GM12872 (cell line): ENCODE measurements around the gene P3H1.

Experiments
- TF ChIP-seq, protein P1 (sequence below): IDR thresholded peaks from 3 replicates; pipeline ENCODE4 v1.5.1; 2011; ENCODE audit warnings: low read depth, mild to moderate bottlenecking, low read length, moderate library complexity; ENCODE audit not compliant: insufficient read depth

P3H1 gene

DNA sequence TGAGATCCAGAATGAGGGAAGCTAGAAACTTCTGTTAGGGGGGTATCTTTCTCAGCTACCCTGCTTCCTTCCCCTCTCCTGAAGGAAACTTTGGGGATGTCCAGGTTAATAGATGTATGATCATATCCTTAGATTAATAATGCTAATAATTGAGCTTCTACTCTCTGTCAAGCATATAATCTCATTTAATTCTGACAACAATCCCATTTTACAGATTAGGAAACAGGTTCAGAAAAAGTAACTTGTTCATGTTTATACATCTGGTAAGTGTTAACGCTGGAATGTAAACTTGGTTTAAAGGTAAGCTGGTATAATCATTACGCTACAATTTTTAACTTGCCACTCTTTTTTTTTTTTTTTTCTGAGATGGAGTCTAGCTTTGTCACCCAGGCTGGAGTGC is 16.3 kb upstream of the P3H1 start:
- TF ChIP-seq, protein P1, sequence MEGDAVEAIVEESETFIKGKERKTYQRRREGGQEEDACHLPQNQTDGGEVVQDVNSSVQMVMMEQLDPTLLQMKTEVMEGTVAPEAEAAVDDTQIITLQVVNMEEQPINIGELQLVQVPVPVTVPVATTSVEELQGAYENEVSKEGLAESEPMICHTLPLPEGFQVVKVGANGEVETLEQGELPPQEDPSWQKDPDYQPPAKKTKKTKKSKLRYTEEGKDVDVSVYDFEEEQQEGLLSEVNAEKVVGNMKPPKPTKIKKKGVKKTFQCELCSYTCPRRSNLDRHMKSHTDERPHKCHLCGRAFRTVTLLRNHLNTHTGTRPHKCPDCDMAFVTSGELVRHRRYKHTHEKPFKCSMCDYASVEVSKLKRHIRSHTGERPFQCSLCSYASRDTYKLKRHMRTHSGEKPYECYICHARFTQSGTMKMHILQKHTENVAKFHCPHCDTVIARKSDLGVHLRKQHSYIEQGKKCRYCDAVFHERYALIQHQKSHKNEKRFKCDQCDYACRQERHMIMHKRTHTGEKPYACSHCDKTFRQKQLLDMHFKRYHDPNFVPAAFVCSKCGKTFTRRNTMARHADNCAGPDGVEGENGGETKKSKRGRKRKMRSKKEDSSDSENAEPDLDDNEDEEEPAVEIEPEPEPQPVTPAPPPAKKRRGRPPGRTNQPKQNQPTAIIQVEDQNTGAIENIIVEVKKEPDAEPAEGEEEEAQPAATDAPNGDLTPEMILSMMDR, result no peak

DNA sequence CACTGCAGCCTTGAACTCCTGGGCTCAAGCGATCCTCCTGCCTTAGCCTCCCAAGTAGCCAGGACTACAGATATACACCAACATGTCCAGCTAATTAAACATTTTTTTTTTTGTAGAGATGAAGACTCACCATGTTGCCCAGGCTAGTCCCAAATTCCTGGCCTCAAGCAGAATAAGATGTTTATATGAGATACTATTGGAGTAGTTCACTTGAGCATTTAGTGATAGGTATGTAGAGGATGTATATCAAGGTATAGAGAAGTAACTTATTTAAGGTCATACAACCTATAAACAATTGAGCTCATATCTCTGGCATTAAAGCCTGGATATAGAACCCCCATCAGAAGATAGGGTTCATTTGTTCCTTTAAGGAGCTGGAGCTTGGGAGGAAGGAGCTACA is 13.3 kb upstream of the P3H1 start:
- TF ChIP-seq, protein P1, result no peak

DNA sequence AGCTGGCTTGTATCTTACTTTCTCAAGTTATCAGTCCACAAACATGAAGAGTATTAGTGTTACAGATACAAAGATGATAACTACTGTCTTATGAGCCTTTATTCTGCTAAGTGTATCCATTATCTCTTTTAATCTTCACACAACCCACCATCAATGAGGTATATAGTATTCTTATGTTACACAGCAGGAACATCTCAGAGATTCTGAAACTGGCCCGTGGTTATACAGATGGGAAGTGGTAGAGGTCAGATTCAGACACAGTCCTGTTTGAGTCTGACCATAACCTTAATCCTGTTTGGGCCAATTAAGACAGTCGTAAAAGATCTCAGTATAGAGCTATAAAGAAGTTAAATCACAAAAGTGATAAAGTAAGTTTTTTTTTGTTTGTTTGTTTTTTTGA is 12.9 kb upstream of the P3H1 start:
- TF ChIP-seq, protein P1, result no peak

DNA sequence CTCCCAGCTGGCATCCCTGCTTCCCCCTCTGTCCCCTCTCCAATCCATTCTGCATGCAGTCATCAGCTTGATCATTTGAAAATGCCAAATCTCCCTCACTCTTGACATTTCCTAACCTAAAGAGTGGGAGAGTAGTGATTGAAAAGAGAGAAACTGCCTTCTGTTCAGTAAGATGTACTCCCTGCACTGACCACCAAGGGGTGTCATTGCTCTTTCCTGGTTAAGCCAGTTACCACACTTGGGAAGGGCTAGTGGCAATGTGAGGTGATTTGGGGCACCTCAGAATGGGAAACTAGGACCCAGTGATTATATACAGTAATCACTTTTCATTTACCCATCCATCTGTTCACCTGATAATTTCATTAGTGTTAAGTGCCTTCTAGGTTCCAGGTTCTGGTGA is 11.0 kb upstream of the P3H1 start:
- TF ChIP-seq, protein P1, result peak; percentile 72

DNA sequence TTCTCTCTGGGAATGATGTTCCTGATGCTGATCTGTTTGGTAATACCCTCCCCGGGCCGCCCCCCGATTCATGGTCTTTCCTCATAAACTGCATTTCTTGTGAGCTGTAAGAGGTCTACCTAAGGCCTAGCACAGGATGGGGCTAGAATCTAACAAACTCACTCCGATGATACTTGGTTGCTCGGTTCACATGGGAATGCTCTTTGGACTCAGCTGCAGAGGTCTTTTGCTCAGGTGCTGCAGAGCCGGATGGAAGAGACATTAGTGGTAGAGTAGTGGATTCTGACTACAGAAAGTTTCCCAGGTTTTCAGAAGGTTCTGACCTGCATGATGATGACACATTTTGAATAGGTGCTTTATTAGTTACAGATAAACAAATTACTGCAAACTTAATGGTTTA is 9.7 kb upstream of the P3H1 start:
- TF ChIP-seq, protein P1, result no peak

DNA sequence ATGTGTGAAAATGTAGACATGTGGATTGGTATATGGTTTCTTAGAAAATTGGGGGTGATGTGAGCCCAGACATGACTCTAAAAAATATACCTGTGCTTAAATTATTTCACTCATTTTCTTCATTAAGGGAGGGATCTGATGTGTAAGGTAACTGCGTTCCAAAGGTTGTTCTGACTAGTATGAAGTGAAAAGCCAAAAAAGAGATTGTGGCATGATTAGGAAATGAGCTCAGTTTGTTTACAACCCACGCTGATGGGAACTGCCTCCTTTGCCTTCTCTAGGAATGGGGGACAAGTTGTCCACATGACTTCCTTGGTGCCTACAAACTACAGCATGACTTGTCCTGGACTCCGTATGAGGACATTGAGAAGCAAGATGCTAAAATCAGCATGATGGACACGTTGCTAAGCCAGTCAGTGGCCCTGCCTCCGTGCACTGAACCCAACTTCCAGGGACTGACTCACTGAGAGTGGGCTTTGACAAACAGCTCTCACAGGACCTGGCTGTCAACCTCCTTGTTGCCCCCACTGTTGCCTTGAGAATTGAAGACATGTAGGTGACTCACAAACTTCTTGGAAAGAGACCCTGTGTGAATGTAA is 8.2 kb upstream of the P3H1 start:
- TF ChIP-seq, protein P1, result no peak

DNA sequence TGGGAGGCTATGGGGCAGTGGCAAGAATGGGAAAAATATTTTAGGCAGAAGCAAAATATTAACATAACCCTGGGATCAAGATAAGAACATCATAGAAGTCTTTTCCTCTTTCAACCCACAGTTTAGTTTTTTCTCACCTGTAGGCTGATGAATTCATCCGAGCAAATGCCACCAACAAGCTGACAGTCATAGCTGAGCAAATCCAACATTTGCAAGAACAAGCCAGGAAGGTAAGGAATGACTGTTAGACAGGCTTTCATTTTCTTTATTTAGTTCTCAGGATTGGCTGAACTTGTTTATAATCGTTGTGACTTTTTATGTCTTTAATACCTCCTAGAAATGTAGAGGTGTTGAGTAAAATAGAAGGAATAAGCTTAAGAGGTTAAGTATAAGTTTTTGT is 6.6 kb upstream of the P3H1 start:
- TF ChIP-seq, protein P1, result no peak
